ENCODE measurements around the gene EFNA2.

DNA sequence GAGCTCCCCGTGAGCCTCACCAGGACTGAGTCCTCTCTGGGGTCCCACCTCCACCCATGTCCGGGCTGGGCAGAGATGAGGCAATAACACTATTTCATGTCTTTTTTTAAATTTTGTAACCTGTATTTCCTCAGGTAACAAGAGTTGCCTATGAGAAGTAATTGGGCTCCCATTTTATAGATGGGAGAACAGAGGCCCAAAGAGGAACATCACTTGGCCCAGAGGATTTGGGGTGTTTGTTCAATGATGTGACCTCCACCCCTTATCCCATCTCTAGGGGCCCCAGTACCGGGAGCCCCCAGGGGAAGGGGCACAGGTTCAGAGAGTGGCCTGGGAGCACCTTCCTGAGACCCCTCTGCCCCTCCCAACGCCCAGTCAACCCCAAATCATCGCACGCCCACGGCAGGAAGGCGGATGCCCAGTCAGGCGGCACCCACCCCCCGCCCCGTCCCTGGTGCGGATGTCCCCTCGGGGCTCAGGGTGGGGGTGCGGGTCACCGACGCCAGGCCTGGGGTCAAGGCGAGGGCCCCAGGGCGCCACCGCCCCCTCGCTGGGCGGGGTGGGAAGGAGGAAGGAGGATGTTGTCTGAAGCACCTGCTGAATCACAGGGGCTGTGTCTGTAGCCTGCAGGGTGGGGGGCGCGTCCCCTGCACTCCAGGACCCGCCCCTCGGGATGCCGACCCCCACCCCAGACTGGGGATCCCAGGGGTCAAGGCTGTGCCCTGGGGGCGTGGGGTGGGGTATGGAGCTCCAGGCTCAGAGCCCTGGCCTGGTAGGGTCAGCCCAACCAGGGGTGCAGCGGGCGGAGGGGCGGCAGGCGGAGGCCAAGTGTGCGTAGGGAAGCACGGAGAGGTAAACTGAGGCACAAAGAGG lies 25.6 kb upstream of the EFNA2 start:
- TF ChIP-seq, protein P1, sequence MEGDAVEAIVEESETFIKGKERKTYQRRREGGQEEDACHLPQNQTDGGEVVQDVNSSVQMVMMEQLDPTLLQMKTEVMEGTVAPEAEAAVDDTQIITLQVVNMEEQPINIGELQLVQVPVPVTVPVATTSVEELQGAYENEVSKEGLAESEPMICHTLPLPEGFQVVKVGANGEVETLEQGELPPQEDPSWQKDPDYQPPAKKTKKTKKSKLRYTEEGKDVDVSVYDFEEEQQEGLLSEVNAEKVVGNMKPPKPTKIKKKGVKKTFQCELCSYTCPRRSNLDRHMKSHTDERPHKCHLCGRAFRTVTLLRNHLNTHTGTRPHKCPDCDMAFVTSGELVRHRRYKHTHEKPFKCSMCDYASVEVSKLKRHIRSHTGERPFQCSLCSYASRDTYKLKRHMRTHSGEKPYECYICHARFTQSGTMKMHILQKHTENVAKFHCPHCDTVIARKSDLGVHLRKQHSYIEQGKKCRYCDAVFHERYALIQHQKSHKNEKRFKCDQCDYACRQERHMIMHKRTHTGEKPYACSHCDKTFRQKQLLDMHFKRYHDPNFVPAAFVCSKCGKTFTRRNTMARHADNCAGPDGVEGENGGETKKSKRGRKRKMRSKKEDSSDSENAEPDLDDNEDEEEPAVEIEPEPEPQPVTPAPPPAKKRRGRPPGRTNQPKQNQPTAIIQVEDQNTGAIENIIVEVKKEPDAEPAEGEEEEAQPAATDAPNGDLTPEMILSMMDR (optimal IDR thresholded peaks at IDR 0.05 in 1 of 3, IDR thresholded peaks at IDR 0.05 in 1 of 3, conservative IDR thresholded peaks at IDR 0.05 in 1 of 3; ENCODE audit: extremely low read depth in 1 of 3, insufficient read depth in 2 of 3, low read length in 3 of 3), result no peak
- no peak for TF ChIP-seq EZH2 (IDR thresholded peaks at IDR 0.05; ENCODE audit: low read length)
